ENCODE results near the gene ZSWIM3.
"Not testable (repeated sequence)": the region's sequence is repeated elsewhere in the genome, so short reads cannot be mapped to it uniquely, and the experiment has no call there.

Gene ZSWIM3

DNA sequence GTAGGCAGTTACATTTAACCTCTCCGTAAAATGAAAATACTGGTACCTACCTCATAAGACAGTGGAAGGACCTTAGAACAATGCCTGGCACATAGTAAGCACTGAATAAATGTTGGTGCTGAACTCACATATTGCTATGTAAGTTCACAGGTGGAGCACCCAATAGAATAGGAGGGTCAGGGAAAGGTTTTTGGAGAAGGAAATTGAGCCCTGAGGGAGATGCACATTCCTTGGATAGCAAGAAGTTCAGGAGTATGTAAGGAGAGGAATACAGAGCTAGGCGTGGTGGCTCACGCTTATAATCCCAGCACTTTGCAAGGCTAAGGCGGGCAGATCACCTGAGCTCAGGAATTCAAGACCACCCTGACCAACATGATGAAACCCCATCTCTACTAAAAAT, 37.9 kb upstream of the ZSWIM3 start:
- Histone ChIP-seq H3K4me1 (ENCODE audit: control insufficient read depth in 2 of 2, insufficient read depth in 2 of 2, low read length in 2 of 2) (peaks cover 22 to 26% of the 10 kb centered on the region in 2 donors), H3K9ac (ENCODE audit: low read depth in 1 of 2, low read length in 2 of 2) (no peak overlapping the region), H3K27me3 (ENCODE audit: control insufficient read depth in 2 of 2, insufficient read depth in 2 of 2, low read length in 2 of 2) (no peaks in the 10 kb centered on the region), H3K36me3 (ENCODE audit: control insufficient read depth in 2 of 2, insufficient read depth in 2 of 2, low read length in 2 of 2) (no peaks in the 10 kb centered on the region), H3K4me3 (ENCODE audit: low read length in 2 of 2) (no peak overlapping the region), H3K9me3 (ENCODE audit: control insufficient read depth in 2 of 2, low read length in 2 of 2) (no peaks in the 10 kb centered on the region), H3K27ac (ENCODE audit: low read depth in 2 of 2, low read length in 2 of 2) (no peak overlapping the region)

DNA sequence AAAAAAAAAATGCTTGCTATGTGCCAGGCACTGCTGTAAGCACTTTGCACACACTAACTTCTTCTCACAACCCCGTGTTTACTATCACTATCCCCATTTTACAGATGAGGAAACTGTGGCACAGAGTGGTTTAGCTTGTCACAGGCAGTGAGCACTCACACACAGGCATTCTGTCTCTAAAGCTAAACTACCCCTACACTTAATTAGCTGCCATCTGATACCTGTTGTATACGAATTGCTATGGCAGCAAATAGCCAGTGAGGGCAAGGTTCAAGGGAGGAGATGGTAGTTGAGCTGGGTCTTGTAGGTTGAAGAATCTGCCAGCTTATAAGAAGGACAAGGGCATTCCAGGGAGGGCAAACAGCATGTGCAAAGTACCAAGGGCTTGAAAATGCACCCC, 35.5 kb upstream of the ZSWIM3 start:
- Histone ChIP-seq H3K9me3 (ENCODE audit: control insufficient read depth in 2 of 2, low read length in 2 of 2) (no peaks in the 10 kb centered on the region), H3K27me3 (ENCODE audit: control insufficient read depth in 2 of 2, insufficient read depth in 2 of 2, low read length in 2 of 2) (no peaks in the 10 kb centered on the region), H3K4me1 (ENCODE audit: control insufficient read depth in 2 of 2, insufficient read depth in 2 of 2, low read length in 2 of 2) (peaks cover 22 to 26% of the 10 kb centered on the region in 2 donors), H3K9ac (ENCODE audit: low read depth in 1 of 2, low read length in 2 of 2) (no peak overlapping the region), H3K36me3 (ENCODE audit: control insufficient read depth in 2 of 2, insufficient read depth in 2 of 2, low read length in 2 of 2) (no peaks in the 10 kb centered on the region), H3K27ac (ENCODE audit: low read depth in 2 of 2, low read length in 2 of 2) (peak overlapping the region in 1 of 2 donors; percentile 71), H3K4me3 (ENCODE audit: low read length in 2 of 2) (peak overlapping the region in 1 of 2 donors; percentile 60)

DNA sequence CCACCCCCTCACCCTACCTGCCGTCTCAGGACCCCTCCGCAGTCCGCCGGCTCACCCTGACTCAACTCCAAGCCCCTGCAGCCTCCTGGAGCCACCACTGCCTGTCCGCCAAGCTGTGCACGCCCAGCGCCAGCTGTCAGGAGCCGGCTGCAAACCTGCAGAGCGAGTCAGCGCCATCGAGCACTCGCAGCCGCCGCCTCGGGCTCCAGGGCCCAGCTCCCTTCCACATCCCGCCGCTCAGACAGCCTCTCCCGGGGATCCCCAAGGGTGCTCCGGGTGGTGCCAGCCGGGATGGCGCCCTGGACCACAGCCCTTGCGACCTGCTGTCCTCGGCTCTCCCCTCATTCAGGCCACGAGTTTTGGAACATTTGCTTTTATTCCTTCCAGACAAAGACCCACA, 34.6 kb upstream of the ZSWIM3 start:
- Histone ChIP-seq H3K4me1 (ENCODE audit: control insufficient read depth in 2 of 2, insufficient read depth in 2 of 2, low read length in 2 of 2) (peaks cover 22 to 26% of the 10 kb centered on the region in 2 donors), H3K27me3 (ENCODE audit: control insufficient read depth in 2 of 2, insufficient read depth in 2 of 2, low read length in 2 of 2) (no peaks in the 10 kb centered on the region), H3K36me3 (ENCODE audit: control insufficient read depth in 2 of 2, insufficient read depth in 2 of 2, low read length in 2 of 2) (no peaks in the 10 kb centered on the region), H3K27ac (ENCODE audit: low read depth in 2 of 2, low read length in 2 of 2) (peak overlapping the region; percentile 56 to 71), H3K9me3 (ENCODE audit: control insufficient read depth in 2 of 2, low read length in 2 of 2) (no peaks in the 10 kb centered on the region), H3K9ac (ENCODE audit: low read depth in 1 of 2, low read length in 2 of 2) (peak overlapping the region; percentile 34 to 44), H3K4me3 (ENCODE audit: low read length in 2 of 2) (peak overlapping the region; percentile 45 to 60)

DNA sequence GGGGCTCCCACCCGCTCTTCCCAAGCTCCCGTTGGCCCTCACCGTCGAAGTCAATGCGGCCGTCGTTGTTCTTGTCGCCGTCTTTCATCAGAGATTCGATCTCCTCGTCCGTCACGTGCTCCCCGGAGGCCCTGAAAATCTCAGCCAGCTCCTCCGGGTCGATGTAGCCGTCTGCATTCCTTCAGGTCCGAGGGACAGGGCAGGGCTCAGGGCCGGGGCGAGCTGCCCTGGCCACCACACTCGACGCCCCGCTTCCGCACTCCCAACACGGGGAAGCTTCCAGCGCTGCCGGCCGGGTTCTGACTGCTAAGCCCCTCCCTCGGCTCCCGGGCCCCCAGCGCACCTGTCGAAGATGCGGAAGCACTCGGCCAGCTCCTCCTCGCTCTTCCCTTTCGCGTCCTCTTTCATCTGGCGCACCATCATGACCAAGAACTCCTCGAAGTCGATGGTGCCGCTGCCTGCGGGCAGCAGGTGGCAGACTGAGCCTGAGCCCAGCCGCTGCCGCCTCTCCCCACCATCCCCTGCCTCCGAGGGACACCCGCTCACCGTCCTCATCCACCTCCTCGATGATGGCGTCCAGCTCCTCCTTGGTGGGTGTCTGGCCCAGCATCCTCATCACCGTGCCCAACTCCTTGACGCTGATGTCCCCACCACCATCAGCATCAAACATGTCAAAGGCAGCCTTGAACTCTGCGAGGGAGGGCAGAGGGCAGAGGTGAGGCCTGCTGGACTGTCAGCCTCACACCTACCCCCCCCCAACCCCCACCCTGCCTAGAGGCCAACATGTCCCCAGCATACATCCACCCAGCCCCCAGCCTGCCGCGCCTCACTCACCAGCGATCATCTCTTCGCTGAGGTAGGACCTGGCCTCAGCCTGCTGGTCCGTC, 33.2 kb upstream of the ZSWIM3 start:
- Histone ChIP-seq H3K36me3 (ENCODE audit: control insufficient read depth in 2 of 2, insufficient read depth in 2 of 2, low read length in 2 of 2) (no peaks in the 10 kb centered on the region), H3K27ac (ENCODE audit: low read depth in 2 of 2, low read length in 2 of 2) (no peak overlapping the region), H3K9me3 (ENCODE audit: control insufficient read depth in 2 of 2, low read length in 2 of 2) (no peaks in the 10 kb centered on the region), H3K4me1 (ENCODE audit: control insufficient read depth in 2 of 2, insufficient read depth in 2 of 2, low read length in 2 of 2) (peaks cover 22 to 26% of the 10 kb centered on the region in 2 donors), H3K9ac (ENCODE audit: low read depth in 1 of 2, low read length in 2 of 2) (peak overlapping the region; percentile 6 to 38), H3K27me3 (ENCODE audit: control insufficient read depth in 2 of 2, insufficient read depth in 2 of 2, low read length in 2 of 2) (no peaks in the 10 kb centered on the region), H3K4me3 (ENCODE audit: low read length in 2 of 2) (peak overlapping the region; percentile 57 to 58)

DNA sequence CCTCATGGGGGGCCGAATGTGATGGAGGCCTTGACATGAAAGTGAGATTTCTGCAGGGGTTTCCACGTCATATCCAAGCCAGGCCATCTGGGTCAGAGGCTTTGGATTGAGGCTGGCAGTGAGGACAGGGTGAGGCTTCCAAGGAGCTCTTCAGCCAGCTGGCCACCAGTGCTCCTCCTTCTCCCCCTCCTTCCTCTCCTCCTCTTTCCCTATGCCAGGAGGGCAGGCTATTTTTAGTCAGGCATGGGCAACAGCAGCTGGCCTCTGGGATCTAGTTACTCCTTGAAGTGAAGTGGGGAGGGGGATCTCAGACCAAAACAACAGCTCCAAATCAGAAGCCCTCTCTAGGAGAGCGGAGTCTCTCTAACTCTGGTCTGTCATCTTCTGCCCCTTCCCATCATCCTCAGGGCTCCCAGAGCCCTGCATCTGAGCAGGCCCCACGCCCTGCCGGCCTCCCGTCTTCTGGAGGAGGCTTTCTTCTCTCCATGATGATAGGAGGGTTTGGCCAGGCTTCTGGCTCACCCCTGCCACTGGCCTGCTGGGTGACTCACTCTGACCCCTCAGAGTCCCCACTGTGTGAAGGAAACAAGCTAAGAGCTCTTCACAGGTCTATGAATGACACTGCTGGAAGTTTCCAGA, 30.9 kb upstream of the ZSWIM3 start:
- H3K36me3 ChIP-seq (ENCODE audit: control insufficient read depth in 2 of 2, insufficient read depth in 2 of 2, low read length in 2 of 2), result no peaks in the 10 kb centered on the region
- no peaks in the 10 kb centered on the region for H3K9me3 ChIP-seq (ENCODE audit: control insufficient read depth in 2 of 2, low read length in 2 of 2)
- H3K27ac ChIP-seq (ENCODE audit: low read depth in 2 of 2, low read length in 2 of 2), result no peak overlapping the region
- H3K27me3 ChIP-seq (ENCODE audit: control insufficient read depth in 2 of 2, insufficient read depth in 2 of 2, low read length in 2 of 2), result no peaks in the 10 kb centered on the region
- H3K4me3 ChIP-seq (ENCODE audit: low read length in 2 of 2), result no peak overlapping the region
- H3K4me1 ChIP-seq (ENCODE audit: control insufficient read depth in 2 of 2, insufficient read depth in 2 of 2, low read length in 2 of 2), result peaks cover 21 to 24% of the 10 kb centered on the region in 2 donors
- no peak overlapping the region for H3K9ac ChIP-seq (ENCODE audit: low read depth in 1 of 2, low read length in 2 of 2)

DNA sequence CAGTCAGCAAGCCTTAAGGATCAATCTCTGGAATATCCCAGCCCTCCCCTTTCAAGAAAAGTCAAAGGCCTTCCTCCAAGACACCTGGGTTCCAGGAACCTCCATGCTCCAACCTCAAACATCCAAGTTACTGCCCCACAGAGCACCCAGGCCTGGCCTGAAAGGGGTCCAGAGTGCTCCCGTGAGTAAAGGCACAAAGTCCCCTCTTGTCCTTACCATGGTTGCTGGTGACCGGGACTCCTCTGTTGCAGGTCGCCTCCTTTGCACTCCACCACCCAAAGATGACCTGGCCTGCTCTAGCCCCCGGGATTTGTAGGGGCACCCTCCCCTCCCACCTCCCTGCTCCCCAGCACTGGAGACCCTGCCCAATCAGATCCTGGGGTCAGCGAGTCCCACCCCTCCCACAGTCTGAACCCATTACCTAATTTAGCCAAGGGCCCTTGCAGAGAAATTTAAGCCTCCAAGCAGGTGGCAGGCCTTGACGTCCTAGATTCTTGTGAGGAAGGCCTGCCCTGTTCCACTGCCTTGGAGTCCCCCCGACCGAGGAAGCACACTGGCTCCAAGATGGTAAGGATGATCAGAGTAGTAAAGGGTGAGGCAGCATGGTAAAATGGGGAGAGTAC, 30.3 kb upstream of the ZSWIM3 start, which contains the start of gene TNNC2:
Gene TNNC2 (minus strand): TSS at position 283 of the 623 bp plus-strand sequence. CDS start 64 bp downstream, at position 219.
- Histone ChIP-seq H3K27me3 (ENCODE audit: control insufficient read depth in 2 of 2, insufficient read depth in 2 of 2, low read length in 2 of 2) (no peaks in the 10 kb centered on the region), H3K27ac (ENCODE audit: low read depth in 2 of 2, low read length in 2 of 2) (no peak within 1 kb of the TSS), H3K4me3 (ENCODE audit: low read length in 2 of 2) (no peak within 1 kb of the TSS), H3K9ac (ENCODE audit: low read depth in 1 of 2, low read length in 2 of 2) (no peak within 1 kb of the TSS), H3K4me1 (ENCODE audit: control insufficient read depth in 2 of 2, insufficient read depth in 2 of 2, low read length in 2 of 2) (peaks cover 16 to 19% of the 10 kb centered on the region in 2 donors), H3K9me3 (ENCODE audit: control insufficient read depth in 2 of 2, low read length in 2 of 2) (no peaks in the 10 kb centered on the region), H3K36me3 (ENCODE audit: control insufficient read depth in 2 of 2, insufficient read depth in 2 of 2, low read length in 2 of 2) (no peaks in the 10 kb centered on the region)

DNA sequence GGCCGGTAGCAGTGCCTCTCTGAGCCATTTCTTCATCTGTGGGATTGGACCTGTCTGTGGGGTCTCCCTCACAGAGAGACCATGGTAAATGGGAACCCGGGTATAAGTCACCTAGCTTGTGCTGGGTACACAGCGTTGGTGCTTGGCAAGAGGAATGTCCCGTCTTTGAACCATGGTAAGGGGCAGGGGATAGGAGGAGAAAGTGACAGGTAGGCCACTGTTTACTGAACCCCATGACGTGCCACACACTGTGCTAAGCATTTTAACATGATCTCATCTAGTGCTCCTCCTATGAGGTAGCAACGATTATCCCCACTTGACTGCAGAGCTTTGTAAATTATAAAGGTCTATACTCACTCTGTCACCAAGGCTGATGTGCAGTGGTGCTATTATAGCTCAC, 29.7 kb upstream of the ZSWIM3 start:
- Histone ChIP-seq H3K27ac (ENCODE audit: low read depth in 2 of 2, low read length in 2 of 2) (no peak overlapping the region), H3K9ac (ENCODE audit: low read depth in 1 of 2, low read length in 2 of 2) (no peak overlapping the region), H3K4me3 (ENCODE audit: low read length in 2 of 2) (no peak overlapping the region), H3K9me3 (ENCODE audit: control insufficient read depth in 2 of 2, low read length in 2 of 2) (no peaks in the 10 kb centered on the region), H3K27me3 (ENCODE audit: control insufficient read depth in 2 of 2, insufficient read depth in 2 of 2, low read length in 2 of 2) (no peaks in the 10 kb centered on the region), H3K4me1 (ENCODE audit: control insufficient read depth in 2 of 2, insufficient read depth in 2 of 2, low read length in 2 of 2) (peaks cover 13 to 15% of the 10 kb centered on the region in 2 donors), H3K36me3 (ENCODE audit: control insufficient read depth in 2 of 2, insufficient read depth in 2 of 2, low read length in 2 of 2) (no peaks in the 10 kb centered on the region)

DNA sequence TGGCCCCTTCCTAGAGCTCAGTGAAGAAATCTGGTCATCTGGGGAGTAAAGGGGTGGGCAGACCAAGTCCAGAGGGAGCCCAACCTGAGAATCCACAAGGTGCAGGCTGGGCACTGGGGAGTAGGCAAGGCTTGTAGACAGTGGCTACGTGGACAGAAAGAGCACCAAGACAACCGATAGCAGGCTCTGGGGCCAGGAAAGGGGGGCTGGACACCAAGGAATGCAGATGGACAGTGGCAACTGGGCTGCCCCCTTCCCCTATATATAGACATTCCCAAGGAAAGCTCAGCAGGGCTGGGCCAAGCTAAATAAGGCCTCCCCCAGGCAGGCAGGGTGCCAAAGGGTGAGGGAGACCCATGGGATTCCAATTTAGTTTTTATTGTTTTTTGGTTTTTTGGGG, 28.8 kb upstream of the ZSWIM3 start:
- Histone ChIP-seq H3K27ac (ENCODE audit: low read depth in 2 of 2, low read length in 2 of 2) (no peak overlapping the region), H3K36me3 (ENCODE audit: control insufficient read depth in 2 of 2, insufficient read depth in 2 of 2, low read length in 2 of 2) (no peaks in the 10 kb centered on the region), H3K4me3 (ENCODE audit: low read length in 2 of 2) (no peak overlapping the region), H3K9me3 (ENCODE audit: control insufficient read depth in 2 of 2, low read length in 2 of 2) (no peaks in the 10 kb centered on the region), H3K4me1 (ENCODE audit: control insufficient read depth in 2 of 2, insufficient read depth in 2 of 2, low read length in 2 of 2) (peaks cover 8 to 14% of the 10 kb centered on the region in 2 donors), H3K27me3 (ENCODE audit: control insufficient read depth in 2 of 2, insufficient read depth in 2 of 2, low read length in 2 of 2) (no peaks in the 10 kb centered on the region), H3K9ac (ENCODE audit: low read depth in 1 of 2, low read length in 2 of 2) (no peak overlapping the region)

DNA sequence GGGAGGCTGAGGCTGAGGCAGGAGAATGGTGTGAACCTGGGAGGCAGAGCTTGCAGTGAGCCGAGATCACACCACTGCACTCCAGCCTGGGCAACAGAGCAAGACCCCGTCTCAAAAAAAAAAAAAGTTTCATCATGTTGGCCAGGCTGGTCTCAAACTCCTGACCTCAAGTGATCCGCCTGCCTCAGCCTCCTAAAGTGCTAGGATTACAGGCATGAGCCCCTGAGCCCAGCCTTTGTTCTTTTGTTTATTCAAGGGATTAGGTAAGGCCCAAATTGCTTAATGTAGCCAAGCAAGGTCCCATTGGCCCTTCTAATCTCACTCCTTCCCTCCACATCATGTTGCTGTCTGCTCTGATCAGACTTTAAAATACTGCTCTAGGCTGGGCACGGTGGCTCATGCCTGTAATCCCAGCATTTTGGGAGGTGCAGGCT, 27.7 kb upstream of the ZSWIM3 start:
- H3K27me3 ChIP-seq (ENCODE audit: control insufficient read depth in 2 of 2, insufficient read depth in 2 of 2, low read length in 2 of 2); H3K36me3 ChIP-seq (ENCODE audit: control insufficient read depth in 2 of 2, insufficient read depth in 2 of 2, low read length in 2 of 2); H3K27ac ChIP-seq (ENCODE audit: low read depth in 2 of 2, low read length in 2 of 2); H3K4me3 ChIP-seq (ENCODE audit: low read length in 2 of 2); H3K9ac ChIP-seq (ENCODE audit: low read depth in 1 of 2, low read length in 2 of 2); H3K9me3 ChIP-seq (ENCODE audit: control insufficient read depth in 2 of 2, low read length in 2 of 2): not testable (repeated sequence)
- peaks cover 9 to 18% of the 10 kb centered on the region in 2 donors for H3K4me1 ChIP-seq (ENCODE audit: control insufficient read depth in 2 of 2, insufficient read depth in 2 of 2, low read length in 2 of 2)

DNA sequence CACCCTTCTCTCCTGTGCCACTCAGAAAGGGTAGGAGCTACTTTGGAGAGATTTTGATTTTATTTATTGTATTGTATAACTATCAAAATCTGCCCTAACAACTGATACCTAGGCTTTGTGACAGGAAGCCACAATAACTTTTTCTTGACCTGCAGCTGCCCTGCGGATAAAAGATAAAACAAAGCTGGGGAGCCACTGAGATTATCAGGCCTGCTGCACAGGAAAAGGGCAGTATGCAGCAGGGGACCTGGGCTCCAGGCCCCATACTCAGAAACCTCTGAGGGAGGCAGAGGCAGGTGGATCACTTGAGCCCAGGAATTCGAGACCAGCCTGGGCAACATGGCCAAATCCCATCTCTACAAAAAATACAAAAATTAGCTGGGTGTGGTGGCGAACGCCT, 24.8 kb upstream of the ZSWIM3 start:
- Histone ChIP-seq H3K9me3 (ENCODE audit: control insufficient read depth in 2 of 2, low read length in 2 of 2) (no peaks in the 10 kb centered on the region), H3K27me3 (ENCODE audit: control insufficient read depth in 2 of 2, insufficient read depth in 2 of 2, low read length in 2 of 2) (no peaks in the 10 kb centered on the region), H3K9ac (ENCODE audit: low read depth in 1 of 2, low read length in 2 of 2) (peak overlapping the region in 1 of 2 donors; percentile 15), H3K36me3 (ENCODE audit: control insufficient read depth in 2 of 2, insufficient read depth in 2 of 2, low read length in 2 of 2) (peaks cover 3 to 4% of the 10 kb centered on the region in 2 donors), H3K4me1 (ENCODE audit: control insufficient read depth in 2 of 2, insufficient read depth in 2 of 2, low read length in 2 of 2) (peaks cover 15 to 22% of the 10 kb centered on the region in 2 donors), H3K4me3 (ENCODE audit: low read length in 2 of 2) (no peak overlapping the region), H3K27ac (ENCODE audit: low read depth in 2 of 2, low read length in 2 of 2) (peak overlapping the region; percentile 64 to 87)

Data from mucosa of rectum (tissue), 2 donors.